ENCODE data around the gene ATP8A1. TPM values are rescaled to one million over a fixed set of nuclear protein-coding genes. Genes with fewer than 3 reads are reported as not detected.

The ATP8A1 gene
- total RNA-seq, 1 experiment from 2014 or later = 0.19 TPM

GRCh38 chr4:42531341-42532030 is 125.4 kb downstream of the ATP8A1 start:
- H3K4me1 Mint-ChIP-seq (ENCODE audit: insufficient read depth, unreplicated experiment) = no peaks in the 10 kb centered on the region
- TF ChIP-seq CTCF (IDR thresholded peaks at IDR 0.05; ENCODE audit: unreplicated experiment) = no peak
- no peak for DNase-seq (ENCODE audit: unreplicated experiment)
- BruUV-seq (replicated peaks) = no TSS peak
- intact Hi-C loops (cut with micrococcal nuclease) = no loop called here
- no peak overlapping the region for H3K4me3 Mint-ChIP-seq (ENCODE audit: unreplicated experiment)
- ChIA-PET CTCF (interaction anchor here (0.6 kb wide), 1 partner anchor 248 kb away, joined by 3 read pairs; no protein-coding TSS in a partner anchor), POLR2A (no interaction called here)
- H3K27me3 Mint-ChIP-seq (ENCODE audit: insufficient read depth, unreplicated experiment) = no peaks in the 10 kb centered on the region
- H3K27ac Mint-ChIP-seq (ENCODE audit: low read depth, unreplicated experiment) = no peak overlapping the region
- H3K9me3 Mint-ChIP-seq (ENCODE audit: unreplicated experiment) = peaks cover 10% of the 10 kb centered on the region
- no peaks in the 10 kb centered on the region for H3K36me3 Mint-ChIP-seq (ENCODE audit: insufficient read depth, unreplicated experiment)

- Mint-ChIP-seq H3K4me1 (ENCODE audit: insufficient read depth, unreplicated experiment) (peaks cover 4% of the 10 kb centered on the region), H3K9me3 (ENCODE audit: unreplicated experiment) (no peaks in the 10 kb centered on the region), H3K4me3 (ENCODE audit: unreplicated experiment) (no peak overlapping the region), H3K36me3 (ENCODE audit: insufficient read depth, unreplicated experiment) (peaks cover 6% of the 10 kb centered on the region), H3K27me3 (ENCODE audit: insufficient read depth, unreplicated experiment) (no peaks in the 10 kb centered on the region), H3K27ac (ENCODE audit: low read depth, unreplicated experiment) (no peak overlapping the region)
- intact Hi-C loops (cut with micrococcal nuclease) = no loop called here
- no peak for TF ChIP-seq CTCF (IDR thresholded peaks at IDR 0.05; ENCODE audit: unreplicated experiment)
- ChIA-PET POLR2A (no interaction called here), CTCF (interaction anchor here (1.0 to 4.3 kb wide), 4 partner anchors 149 to 244 kb away, joined by 3 to 23 read pairs (median 5); no protein-coding TSS in a partner anchor)
- no peak for DNase-seq (ENCODE audit: unreplicated experiment)
- BruUV-seq (replicated peaks) = no TSS peak
These were observed 133.7 kb downstream of the ATP8A1 start for GRCh38 chr4:42523066-42523718.

GRCh38 chr4:42519803-42520417 is 137.0 kb downstream of the ATP8A1 start:
- TF ChIP-seq CTCF (IDR thresholded peaks at IDR 0.05; ENCODE audit: unreplicated experiment) = peak; percentile 40
- Mint-ChIP-seq H3K27ac (ENCODE audit: low read depth, unreplicated experiment) (no peak overlapping the region), H3K27me3 (ENCODE audit: insufficient read depth, unreplicated experiment) (no peaks in the 10 kb centered on the region), H3K4me3 (ENCODE audit: unreplicated experiment) (no peak overlapping the region), H3K9me3 (ENCODE audit: unreplicated experiment) (no peaks in the 10 kb centered on the region), H3K36me3 (ENCODE audit: insufficient read depth, unreplicated experiment) (peaks cover 6% of the 10 kb centered on the region), H3K4me1 (ENCODE audit: insufficient read depth, unreplicated experiment) (peaks cover 4% of the 10 kb centered on the region)
- no TSS peak for BruUV-seq (replicated peaks)
- CTCF ChIA-PET = interaction anchor here (0.6 to 6.7 kb wide), 45 partner anchors 8 to 828 kb away, joined by 3 to 220 read pairs (median 4); no protein-coding TSS in a partner anchor
- intact Hi-C loops (cut with micrococcal nuclease) = loop anchor here (1.0 to 10.0 kb wide), 4 partner anchors 119 to 635 kb away; no protein-coding TSS in a partner anchor
- POLR2A ChIA-PET = interaction anchor here (1.4 to 1.5 kb wide), 2 partner anchors 148 to 237 kb away, joined by 4 to 5 read pairs; no protein-coding TSS in a partner anchor
- peak; percentile 59 for DNase-seq (ENCODE audit: unreplicated experiment)

All from MCF 10A (cell line).